Left lung (tissue), 10 donors: ENCODE results near the gene CRTC2. TPM values are rescaled to one million over a fixed set of nuclear protein-coding genes. Genes with fewer than 3 reads are reported as not detected.
A peak's percentile ranks its signal among the peaks of the same experiment; 100 is the strongest.

Experiments
- ATAC-seq: fragments of 200-7000 bp; cut with Tn5 transposase; one replicate; pipeline ENCODE4 v1.9.1; 2020; ENCODE audit warnings: moderate library complexity
- DNase-seq, 4 donors: peaks; one replicate each; pipeline ENCODE4 v3.0.0-alpha.2; 2013 to 2020
- H3K27ac ChIP-seq, 2 donors: fragments of 200-600 bp; sonication (generic) in 1 of 2; one replicate each; pipeline versions ENCODE4 v1.5.0 to v1.8.0; 2020 to 2021
- H3K27me3 ChIP-seq, 2 donors: fragments of 200-600 bp; sonication (generic) in 1 of 2; one replicate each; pipeline versions ENCODE4 v1.5.0 to v1.8.0; 2020 to 2021
- H3K36me3 ChIP-seq, 2 donors: fragments of 200-600 bp; sonication (generic) in 1 of 2; one replicate each; pipeline versions ENCODE4 v1.5.0 to v1.8.0; 2020 to 2021
- H3K4me1 ChIP-seq, 2 donors: fragments of 200-600 bp; one replicate each; pipeline ENCODE4 v1.8.0; 2021
- H3K4me3 ChIP-seq, 2 donors: fragments of 200-600 bp; sonication (generic) in 1 of 2; one replicate each; pipeline versions ENCODE4 v1.5.0 to v1.8.0; 2020 to 2021; ENCODE audit warnings: mild to moderate bottlenecking in 1 of 2
- H3K9me3 ChIP-seq, 2 donors: fragments of 200-600 bp; sonication (generic) in 1 of 2; one replicate each; pipeline versions ENCODE4 v1.5.0 to v1.8.0; 2020 to 2021
- intact Hi-C, 2 donors: fragments of 100-400 bp; cut with DNase I; formaldehyde crosslinking; loops; one replicate each; pipeline versions ENCODE4 v1.11.2 to v1.14.2; 2022
- polyA plus RNA-seq, 6 donors: library from polyadenylated mRNA; unstranded; fragments of 120-200 nt; gene quantifications; one replicate each; pipeline ENCODE4 v1.2.1, GENCODE V29; 2013; ENCODE audit not compliant: insufficient read length in 6 of 6
- total RNA-seq, 2 donors: library from RNA; stranded (reverse); fragmentation: NEBNext Ultra II Directional; extraction: Animal tissue kit (Norgen Biotek cat#: 25700); gene quantifications; one replicate each; pipeline ENCODE4 v1.2.1, GENCODE V29; 2021
- TF ChIP-seq, protein P1 (sequence below), 2 donors: fragments of 200-600 bp; sonication (generic) in 1 of 2; IDR thresholded peaks; one replicate each; pipeline versions ENCODE4 v1.5.0 to v1.8.0; 2021; ENCODE audit warnings: antibody characterized with exemption in 2 of 2
- donor health status: DM: no; HTN: yes; CAD: no.
- donor health status: DM: no; HTN: no; CAD: no.

CRTC2 gene
- total and polyA plus RNA-seq, 8 donors, result 39.7 to 54.3 (median 47.1) TPM

DNA sequence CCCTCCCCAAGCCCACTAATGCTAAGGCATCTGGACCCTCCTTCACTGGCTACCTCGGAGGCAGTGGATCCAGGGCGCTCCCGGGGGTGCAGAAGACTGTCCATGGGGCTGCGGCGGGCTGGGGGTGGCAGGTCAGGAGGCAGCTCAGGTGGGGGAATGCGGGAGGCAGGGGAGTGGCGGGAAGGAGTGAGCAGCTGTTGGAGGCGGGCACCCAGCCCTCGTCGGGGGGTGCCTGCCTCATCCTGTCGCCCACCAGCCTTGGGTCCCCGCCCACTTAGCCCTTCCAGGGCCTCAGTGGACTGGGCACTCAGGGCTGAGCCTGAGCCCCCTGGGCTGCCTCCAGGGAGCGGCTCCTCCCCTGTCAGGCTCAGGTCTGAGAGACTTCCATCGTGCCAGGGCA is 25.0 kb downstream of the CRTC2 start:
- DNase-seq (no peak), ATAC-seq (no peak)
- no peaks in the 10 kb centered on the region for H3K27me3 ChIP-seq
- no peaks in the 10 kb centered on the region for H3K9me3 ChIP-seq
- peaks cover 0 to 97% of the 10 kb centered on the region in 2 donors for H3K36me3 ChIP-seq
- peaks cover 0 to 7% of the 10 kb centered on the region in 2 donors for H3K4me1 ChIP-seq
- TF ChIP-seq, protein P1, sequence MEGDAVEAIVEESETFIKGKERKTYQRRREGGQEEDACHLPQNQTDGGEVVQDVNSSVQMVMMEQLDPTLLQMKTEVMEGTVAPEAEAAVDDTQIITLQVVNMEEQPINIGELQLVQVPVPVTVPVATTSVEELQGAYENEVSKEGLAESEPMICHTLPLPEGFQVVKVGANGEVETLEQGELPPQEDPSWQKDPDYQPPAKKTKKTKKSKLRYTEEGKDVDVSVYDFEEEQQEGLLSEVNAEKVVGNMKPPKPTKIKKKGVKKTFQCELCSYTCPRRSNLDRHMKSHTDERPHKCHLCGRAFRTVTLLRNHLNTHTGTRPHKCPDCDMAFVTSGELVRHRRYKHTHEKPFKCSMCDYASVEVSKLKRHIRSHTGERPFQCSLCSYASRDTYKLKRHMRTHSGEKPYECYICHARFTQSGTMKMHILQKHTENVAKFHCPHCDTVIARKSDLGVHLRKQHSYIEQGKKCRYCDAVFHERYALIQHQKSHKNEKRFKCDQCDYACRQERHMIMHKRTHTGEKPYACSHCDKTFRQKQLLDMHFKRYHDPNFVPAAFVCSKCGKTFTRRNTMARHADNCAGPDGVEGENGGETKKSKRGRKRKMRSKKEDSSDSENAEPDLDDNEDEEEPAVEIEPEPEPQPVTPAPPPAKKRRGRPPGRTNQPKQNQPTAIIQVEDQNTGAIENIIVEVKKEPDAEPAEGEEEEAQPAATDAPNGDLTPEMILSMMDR (IDR thresholded peaks at IDR 0.05), result no peak
- H3K27ac ChIP-seq, result no peak overlapping the region
- no peak overlapping the region for H3K4me3 ChIP-seq
- intact Hi-C loops, result no loop called here

DNA sequence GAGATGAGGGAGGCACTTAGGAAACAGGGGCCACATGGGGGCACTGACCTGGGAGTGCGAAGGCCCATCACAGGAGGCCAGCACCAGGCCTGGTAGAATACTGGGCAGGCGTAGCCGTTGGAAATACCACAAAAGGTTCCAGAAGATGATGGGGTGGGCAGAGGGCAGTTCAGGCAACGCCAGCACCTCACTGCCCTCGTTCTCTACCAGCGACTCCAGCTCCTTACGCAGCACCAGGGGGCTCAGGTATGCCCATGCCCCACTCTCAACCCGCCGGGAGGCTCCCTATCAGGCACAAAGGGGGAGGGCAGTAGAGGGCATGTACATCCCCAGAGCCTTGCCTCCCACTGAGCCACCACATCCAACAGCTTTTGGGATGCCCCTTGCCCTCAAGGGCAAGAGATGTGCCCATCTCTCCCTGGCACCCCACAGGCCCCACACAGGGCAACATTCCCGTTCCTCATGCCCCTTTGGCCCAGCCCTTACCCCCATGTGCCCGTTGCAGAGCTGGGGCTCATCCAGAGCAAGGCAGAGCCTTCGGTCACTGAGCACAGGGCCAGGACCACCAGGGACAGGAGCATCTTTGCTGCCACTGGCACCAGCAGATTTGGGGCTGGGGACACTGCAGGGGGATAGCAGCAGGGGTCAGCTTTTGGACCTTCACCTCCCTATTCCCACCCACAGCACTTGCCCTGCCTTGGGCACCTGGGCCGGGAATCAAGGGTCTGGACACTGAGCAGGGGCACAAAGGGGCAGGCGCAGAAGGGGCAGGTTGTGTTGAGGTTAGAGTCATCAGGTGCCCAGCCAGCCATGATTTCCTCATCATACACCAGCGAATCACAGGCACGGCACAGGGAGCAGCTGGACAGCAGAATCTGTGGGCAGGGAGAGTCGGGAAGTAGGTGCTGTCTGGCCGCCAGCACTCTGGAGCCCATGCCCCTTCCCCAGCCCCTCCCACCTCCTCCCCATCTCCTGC is 26.0 kb downstream of the CRTC2 start:
- peaks cover 0 to 87% of the 10 kb centered on the region in 2 donors for H3K36me3 ChIP-seq
- no peak overlapping the region for H3K4me3 ChIP-seq
- ATAC-seq (no peak), DNase-seq (peak in 1 of 4 donors; percentile 41)
- no peaks in the 10 kb centered on the region for H3K9me3 ChIP-seq
- no peak overlapping the region for H3K27ac ChIP-seq
- H3K4me1 ChIP-seq, result peaks cover 0 to 7% of the 10 kb centered on the region in 2 donors
- no peaks in the 10 kb centered on the region for H3K27me3 ChIP-seq
- intact Hi-C loops, result no loop called here
- TF ChIP-seq, protein P1 (IDR thresholded peaks at IDR 0.05), result no peak

DNA sequence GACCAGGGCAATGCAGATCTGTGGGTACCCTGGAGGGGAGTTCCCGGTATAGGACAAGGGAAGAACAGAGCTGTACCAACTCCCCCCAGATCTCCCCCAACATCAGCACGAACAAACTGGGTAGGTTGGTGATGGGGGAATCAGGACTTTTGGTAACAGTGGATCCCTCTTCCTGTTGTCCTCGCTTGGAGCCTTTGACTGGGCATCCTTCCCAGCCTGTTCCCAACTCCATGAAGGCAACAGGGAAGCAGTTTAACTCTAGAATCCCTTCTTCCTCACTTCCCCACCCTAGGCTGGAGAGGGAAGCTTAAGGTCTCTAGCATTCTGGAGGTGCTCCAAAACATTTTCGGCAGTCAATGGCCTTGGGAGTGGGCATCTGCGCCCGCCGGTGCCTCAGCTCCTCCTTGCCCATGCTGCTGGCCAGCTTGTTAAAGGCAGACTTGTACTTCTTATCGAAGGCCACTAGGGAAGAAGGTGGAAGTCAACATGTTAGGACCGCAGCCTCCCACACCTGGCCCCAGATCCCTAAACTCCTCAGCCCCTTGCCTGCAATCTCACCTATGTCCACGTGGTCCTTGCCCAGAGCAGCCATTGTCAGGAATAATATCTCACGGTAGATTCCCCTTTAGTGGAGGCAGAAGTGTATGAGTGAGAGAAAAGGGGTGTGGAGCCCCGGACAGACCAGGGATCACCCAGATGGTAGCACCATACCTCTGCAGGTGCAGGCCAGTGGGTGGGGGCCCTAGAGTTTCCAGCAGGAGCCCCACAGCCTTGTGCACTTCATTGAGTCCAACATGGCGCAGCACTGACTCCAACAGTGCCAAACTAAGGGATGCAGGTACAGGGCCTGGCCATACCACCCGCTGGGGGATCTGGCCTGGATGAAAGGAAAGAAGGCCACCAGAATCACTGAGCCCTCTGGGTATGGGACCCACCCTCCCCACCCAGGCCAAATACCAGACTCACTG is 28.1 kb downstream of the CRTC2 start:
- ATAC-seq (no peak), DNase-seq (peak in 1 of 4 donors; percentile 28)
- intact Hi-C loops, result no loop called here
- peaks cover 0 to 7% of the 10 kb centered on the region in 2 donors for H3K4me1 ChIP-seq
- peak overlapping the region in 1 of 2 donors; percentile 48 for H3K27ac ChIP-seq
- no peaks in the 10 kb centered on the region for H3K9me3 ChIP-seq
- H3K4me3 ChIP-seq, result no peak overlapping the region
- H3K36me3 ChIP-seq, result peaks cover 0 to 65% of the 10 kb centered on the region in 2 donors
- TF ChIP-seq, protein P1 (IDR thresholded peaks at IDR 0.05), result no peak
- no peaks in the 10 kb centered on the region for H3K27me3 ChIP-seq

DNA sequence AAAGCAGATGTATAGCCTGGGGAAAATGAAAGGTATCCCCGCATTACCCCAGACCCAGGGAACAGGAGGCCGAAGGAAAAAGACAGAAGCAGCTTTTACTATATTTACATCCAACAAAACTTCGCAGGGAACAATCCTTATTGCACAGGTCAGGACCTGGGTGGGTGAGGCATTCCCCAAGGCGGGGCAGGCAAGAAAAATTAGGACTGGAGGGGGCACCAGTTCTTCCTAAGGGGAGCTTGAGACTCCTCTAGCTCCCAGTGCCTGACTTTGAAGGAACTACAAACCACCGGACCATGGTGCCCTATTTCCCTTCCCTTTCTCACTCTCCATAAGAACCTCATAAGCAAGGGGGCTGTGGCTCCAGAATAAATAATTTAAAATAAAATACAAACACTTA is 29.0 kb downstream of the CRTC2 start:
- no peak for DNase-seq
- Histone ChIP-seq H3K9me3 (no peaks in the 10 kb centered on the region), H3K4me3 (no peak overlapping the region), H3K27me3 (no peaks in the 10 kb centered on the region), H3K4me1 (peaks cover 0 to 7% of the 10 kb centered on the region in 2 donors), H3K27ac (peak overlapping the region in 1 of 2 donors; percentile 48), H3K36me3 (peaks cover 0 to 57% of the 10 kb centered on the region in 2 donors)
- ATAC-seq, result no peak
- TF ChIP-seq, protein P1 (IDR thresholded peaks at IDR 0.05), result no peak
- intact Hi-C loops, result no loop called here
